Activated CD8-positive, alpha-beta memory T cell treated with anti-CD3 and anti-CD28 coated beads for 48 hours (primary cell): ENCODE measurements around the gene SLC29A4.

Experiments
- DNase-seq, 3 experiments: peaks; one replicate each; pipeline ENCODE4 v3.0.0-alpha.2; 2020; ENCODE audit warnings: low read depth in 2 of 3, low spot score in 2 of 3

Gene SLC29A4

DNA sequence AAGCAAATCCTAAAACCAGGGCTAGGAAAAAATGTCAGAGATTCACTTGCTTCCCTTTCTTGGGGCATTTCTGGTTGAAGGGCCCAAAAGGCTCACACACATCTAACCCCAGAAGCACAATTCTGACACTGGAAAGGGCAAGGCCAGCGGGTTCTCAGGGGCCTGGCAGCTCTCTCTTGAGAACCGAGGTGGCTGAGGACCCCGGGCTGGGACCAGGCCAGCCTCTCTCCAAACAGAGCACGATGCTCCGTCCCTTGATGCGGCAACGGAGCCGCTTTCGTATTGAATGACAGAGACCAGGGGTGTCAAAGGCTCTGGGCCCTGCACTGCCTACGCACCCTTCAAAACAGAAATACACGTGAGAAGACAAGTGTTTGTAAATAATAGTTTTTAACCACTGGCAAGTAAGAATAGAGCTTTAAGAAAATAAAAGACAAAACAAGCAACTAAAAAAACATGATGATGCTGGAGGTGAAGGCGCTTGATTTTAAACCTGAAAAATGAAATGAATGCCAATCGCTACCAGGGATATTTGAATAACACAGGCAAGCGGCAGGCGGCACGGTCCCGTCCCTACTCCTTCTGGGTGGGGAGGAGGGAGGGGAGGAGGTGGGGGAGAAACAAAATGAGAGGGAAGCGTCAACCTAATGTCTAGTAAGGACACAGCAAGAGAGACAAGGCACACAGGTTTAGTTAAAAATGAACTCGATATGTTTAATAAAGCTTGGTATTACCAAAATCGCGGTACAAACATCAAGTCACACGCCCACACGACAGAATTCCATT is 68.0 kb downstream of the SLC29A4 start:
- DNase-seq: no peak

DNA sequence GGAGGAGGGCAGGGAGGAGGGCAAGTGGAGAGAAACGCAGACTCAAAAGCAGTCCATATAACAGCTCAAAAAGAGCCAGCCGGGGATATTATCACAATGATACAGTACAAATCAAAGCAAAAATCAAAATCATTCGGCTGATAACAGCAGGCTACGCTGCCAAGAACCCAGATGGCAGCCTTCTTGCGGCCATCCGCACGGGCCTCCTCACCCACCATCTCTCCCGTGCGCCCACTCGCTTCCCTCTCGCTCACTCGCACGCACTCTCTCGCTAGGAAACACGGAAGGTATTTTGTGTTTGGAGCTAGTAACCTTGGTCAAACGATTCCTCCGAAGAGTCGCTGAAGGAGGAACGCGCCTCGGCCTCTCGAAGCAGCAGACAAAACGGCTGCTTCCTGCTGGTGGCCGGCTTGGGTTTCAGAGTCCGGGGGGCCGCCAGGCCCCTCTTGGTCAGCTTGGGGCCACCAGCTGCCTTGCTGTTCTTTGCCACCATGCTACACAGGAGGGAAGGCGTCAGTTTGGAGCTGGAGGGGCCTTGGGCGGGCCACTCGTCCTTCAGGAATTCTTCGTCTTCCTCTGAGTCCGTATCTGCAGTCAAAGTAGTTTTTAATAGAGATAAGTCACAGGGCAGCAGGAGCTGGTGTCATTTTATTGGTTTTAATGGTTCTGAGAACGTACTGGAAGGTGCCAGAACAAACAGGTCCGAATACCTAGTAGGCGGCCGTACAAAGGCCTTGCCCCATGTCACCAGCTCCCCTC is 68.9 kb downstream of the SLC29A4 start:
- no peak for DNase-seq

DNA sequence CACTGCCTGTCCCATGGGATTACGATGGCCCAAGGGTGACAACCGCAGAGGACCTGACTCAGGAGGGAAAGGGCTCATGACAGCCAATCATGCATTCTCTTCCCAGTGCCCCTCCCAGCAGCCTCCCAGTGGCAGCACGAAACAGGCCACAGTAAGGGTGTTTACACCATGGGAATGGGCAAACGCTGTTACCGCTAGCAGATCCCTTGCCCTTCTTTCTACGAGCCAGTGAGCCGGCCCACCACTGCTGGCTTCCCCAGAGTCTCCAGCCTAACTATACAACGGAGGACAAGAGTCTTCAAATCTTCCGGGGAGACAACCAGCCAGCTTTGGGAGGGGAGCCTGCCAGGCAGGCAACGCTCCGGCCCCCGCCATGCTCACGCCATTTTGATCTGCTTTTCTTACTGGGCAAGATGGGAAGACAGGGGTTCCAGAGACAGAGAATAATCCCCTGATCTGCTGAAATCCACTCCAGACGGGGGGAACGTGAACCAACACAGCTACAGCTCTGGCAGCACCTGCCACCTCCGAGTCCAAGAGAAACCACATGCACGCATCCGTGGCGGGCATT is 69.8 kb downstream of the SLC29A4 start:
- DNase-seq: no peak

DNA sequence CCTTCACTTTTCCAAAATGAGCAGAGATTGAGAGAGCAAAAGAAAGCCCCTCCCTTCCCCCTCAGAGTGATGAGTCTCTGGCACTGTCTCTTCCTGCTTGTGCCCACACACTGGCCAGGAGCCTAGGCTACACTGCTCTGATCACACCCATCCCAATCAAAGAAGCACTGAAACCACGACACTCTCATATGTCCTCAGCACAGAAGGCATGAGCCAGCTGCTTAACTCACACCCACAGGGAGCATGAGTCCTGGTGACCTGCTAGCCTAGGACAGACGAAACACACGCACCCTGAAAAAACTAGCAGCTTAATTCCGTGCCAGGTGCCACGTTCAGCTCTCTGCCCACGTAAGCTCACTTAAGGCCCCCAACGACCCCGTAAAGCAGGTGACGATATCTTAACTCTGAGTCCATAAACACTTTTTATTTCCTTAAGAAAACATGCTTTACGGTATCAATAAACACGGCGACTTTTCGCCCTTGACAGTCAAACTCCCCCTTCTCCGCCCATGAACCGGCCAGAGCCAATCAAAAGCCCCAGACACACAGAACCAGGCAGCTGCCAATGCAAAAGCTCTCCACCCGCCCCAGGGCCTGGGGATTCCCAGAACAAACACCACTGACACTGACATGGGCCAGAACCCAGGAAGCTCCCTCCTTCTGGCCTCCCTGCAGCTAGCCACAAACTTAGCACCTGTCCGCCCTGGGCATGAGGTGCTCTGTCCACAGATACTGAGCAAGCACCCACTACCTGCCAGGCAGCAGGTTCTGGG is 71.9 kb downstream of the SLC29A4 start:
- DNase-seq: no peak
